RKO (cell line): ENCODE results near the gene CAMK1G.
A peak's percentile ranks its signal among the peaks of the same experiment; 100 is the strongest.

ENCODE experiments used
- DNase-seq: peaks from one replicate; pipeline ENCODE4 v3.0.0-alpha.2; 2016; ENCODE audit warnings: low spot score

The CAMK1G gene

DNA sequence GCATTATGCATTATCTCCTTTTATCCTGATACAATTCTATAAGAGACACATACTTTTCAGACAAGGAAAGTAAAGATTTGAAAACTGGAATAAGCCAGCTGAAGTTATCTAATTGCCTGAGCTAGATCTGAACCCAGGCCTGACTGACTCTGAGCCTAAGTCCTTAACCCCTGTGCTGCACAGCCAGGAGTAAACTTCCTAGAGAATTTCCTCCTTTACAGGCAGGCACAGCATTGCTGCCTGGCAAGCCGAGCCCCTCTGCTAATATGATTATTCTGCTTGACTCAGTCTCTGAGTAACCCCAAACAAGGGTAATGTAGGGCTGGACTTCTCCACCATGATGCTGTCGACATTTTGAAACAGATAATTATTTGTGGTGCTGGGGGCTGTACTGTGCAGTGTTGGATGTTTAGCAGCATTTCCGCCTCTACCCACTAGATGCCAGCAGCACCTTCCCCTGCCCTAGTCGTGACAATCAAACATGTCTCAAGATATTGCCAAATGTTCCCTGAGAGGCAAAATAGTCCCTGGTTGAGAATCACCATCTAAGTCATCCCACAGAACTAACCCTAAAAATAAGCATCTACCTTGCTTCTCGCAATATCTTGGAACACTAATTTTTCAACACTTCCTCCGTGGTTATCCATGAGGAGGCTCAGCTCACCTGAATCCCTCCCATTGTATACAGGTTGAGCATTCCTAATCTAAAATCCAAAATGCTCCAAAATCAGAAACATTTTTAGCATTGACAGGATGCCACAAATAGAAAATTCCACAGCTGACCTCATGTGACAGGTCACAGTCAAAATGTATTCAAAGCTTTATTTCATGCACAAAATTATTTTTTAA lies 18.5 kb downstream of the CAMK1G start:
- peak; percentile 79 for DNase-seq

DNA sequence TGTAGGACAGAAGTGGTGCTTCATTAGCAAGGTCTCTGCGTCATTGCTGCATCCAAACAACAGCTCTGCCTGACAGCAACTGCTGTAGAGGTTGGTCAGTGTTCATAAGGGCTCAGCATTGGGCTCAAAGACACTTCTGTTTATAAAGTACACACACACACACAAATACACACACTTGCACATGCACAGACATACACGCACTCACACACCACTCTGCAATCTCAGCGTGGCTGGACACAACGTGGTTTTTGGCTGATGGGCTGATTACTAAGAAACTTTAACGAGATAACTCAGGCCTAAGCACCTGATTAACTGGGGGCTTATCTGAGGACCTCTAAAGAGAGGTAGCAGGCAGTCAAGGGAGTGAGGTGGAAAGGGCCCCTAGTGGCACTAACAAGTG lies 20.4 kb downstream of the CAMK1G start:
- no peak for DNase-seq

DNA sequence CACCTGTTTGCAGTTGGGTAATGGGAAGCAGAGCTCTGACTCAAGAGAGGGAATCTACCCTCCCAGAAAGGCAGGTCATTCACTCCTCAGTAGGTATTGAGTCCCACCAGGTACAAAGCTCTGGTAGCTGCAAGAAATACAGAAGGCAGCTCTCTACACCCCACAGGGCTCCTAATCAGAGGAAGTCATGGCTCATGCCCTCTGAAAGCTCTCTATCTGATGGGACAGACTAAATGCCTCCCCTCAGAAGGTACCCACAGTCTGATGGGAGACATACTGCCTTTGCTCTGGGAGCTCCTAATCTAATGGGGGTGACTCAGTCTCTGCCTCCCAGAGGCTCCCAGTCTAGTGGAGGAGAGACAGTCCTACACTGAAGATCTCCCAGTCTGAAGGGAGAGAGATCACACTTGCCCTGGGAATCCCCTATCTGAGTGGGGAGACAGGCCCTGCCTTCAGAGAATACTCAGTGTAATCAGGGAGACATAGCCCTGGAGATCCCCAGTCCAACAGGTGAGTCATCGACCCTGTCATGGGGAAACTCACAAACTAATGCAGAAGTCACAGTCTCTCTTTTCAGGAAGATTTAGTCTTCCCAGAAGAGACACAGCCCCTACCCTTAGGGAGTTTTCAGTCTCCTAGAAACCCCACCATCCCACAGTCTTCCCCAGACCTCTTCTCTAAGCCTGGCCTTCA lies 23.7 kb downstream of the CAMK1G start:
- DNase-seq = no peak

DNA sequence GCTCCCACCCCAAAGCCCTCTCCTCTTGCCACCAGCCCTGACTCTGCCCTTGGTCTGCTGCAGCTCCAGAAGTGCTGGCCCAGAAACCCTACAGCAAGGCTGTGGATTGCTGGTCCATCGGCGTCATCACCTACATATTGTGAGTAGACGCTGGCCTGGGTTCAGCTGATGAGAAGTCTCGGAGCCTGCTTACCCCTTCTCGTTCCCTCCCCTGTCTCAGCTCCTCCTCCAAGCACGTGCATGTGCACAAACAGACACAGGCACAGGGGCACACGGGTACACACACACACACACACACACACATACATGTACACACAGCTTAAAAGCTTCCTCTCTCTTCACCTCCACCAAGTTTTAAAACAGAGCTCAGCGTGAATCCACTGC lies 24.3 kb downstream of the CAMK1G start:
- no peak for DNase-seq

DNA sequence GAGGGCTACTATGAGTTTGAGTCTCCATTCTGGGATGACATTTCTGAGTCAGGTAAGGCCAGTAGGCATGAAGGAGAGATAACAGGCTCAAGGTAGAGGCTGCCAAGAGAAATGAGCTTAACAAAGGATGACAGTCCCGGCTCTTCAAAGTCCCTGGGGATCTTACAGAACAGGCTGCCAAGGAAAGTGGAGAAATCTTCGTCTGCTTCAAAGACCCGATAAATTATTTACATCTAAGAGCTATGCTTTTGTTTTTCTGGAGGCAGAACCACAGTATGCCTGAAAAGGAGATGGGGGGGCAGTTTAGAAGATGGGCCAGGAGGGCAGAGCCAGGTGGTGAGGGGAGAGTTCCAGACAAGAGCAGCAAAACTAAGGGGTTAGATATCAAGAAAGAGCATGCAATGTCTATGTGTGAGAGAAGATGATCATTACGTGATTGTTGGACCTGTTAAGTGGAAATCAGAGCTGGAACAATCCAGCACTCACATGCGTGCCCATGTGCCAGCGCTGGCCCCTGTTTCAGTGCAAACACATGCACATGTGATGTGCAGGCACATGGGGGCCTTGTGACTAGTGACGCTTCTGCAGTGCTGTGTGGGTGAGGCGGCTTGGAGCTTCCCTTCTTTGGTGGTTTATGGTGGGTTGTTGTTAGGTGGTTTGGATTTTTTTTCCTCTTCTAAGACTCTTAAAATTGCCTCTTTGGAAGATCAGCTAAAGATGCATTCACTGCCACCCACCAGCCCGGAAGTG lies 25.7 kb downstream of the CAMK1G start:
- DNase-seq = no peak

DNA sequence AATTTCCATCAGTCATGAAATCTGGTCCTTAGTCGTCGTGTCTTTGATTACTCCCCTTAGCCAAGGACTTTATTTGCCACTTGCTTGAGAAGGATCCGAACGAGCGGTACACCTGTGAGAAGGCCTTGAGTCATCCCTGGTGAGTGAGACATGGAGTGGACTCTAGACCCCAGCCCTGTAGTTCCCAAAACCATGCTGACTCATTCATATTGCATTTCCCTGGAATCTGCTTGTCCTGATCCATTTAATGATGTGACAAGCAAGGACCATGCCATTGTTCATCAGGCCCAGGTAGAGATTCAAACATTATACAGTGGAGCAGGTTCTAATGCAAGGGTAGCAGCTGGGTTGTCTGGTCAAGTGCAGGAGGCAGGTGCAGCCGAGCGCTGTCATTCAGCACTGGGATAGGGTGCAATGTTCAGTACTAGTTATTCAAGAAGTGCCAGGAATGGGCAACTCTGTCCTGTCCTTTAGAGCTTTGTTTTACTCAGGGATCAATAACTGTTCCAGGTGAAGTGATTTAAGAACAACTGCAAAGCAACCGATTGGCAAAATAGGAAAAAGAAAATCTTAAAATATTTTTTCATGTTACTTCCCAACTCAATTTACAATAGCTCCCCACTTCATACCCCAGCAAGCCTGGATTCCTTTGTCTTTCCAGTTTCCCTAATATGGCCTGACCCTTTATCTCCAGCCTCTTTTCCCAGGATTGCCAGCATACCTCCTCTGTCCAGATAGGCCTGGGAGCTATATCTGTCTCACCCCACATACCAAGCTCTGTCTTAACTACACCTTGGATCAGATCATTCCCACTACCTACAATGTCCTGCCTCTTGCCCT lies 26.5 kb downstream of the CAMK1G start:
- no peak for DNase-seq

DNA sequence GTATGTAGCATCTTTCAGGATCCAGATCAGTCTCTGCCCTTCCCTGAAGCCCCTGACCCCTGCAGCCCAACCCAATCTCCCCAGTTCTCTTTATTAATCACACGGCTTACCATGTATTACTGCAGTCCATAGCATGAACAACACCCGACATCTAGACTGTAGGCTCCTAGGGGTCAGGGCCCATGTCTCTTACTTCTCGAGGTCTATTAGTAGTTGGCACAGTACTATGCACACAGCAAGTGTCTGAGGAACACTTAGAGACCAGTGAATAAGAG lies 27.1 kb downstream of the CAMK1G start:
- no peak for DNase-seq

DNA sequence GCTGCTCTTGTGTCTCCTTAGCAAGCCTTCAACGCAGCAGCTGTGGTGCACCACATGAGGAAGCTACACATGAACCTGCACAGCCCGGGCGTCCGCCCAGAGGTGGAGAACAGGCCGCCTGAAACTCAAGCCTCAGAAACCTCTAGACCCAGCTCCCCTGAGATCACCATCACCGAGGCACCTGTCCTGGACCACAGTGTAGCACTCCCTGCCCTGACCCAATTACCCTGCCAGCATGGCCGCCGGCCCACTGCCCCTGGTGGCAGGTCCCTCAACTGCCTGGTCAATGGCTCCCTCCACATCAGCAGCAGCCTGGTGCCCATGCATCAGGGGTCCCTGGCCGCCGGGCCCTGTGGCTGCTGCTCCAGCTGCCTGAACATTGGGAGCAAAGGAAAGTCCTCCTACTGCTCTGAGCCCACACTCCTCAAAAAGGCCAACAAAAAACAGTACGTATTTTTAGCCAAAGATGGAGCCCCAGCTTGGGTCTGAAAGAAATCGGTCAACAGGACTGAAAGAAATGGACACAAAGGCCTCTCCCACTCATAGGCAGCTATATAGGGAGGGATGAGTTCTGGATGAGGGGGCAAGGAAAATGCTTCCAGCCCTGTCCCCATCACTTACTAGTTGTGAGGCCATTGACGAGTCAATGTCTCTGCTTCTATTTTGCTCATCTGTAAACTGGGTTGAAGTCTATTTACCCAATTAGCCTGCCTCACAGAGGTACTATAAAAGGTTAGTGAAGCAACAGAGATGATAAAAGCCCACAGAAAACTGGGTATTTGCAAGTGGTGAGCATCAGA lies 28.5 kb downstream of the CAMK1G start:
- no peak for DNase-seq

DNA sequence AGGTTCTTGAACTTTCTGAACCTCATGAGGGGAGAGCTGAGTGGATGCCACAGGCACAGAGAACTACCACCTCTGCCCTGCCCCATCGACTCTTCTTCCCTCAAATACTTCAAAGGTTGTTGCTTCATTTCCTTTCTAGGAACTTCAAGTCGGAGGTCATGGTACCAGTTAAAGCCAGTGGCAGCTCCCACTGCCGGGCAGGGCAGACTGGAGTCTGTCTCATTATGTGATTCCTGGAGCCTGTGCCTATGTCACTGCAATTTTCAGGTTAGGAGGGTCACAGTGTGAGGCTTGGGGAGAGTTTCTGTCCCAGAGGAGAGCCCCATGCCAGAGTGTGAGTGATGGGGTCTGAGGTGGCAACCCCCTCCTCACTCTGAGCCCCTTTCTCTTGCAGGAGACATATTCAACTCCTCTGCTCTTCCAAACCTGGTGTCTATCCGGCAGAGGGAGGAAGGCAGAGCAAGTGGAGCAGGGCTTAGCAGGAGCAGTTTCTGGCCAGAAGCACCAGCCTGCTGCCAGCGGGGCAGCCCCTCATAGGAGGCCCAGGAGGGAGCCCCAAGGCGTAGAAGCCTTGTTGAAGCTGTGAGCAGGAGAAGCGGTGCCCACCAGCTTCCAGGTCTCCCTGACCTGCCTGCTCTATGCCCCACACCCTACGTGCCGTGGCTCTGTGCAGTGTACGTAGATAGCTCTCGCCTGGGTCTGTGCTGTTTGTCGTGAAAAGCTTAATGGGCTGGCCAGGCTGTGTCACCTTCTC lies 29.3 kb downstream of the CAMK1G start:
- DNase-seq = peak; percentile 58

DNA sequence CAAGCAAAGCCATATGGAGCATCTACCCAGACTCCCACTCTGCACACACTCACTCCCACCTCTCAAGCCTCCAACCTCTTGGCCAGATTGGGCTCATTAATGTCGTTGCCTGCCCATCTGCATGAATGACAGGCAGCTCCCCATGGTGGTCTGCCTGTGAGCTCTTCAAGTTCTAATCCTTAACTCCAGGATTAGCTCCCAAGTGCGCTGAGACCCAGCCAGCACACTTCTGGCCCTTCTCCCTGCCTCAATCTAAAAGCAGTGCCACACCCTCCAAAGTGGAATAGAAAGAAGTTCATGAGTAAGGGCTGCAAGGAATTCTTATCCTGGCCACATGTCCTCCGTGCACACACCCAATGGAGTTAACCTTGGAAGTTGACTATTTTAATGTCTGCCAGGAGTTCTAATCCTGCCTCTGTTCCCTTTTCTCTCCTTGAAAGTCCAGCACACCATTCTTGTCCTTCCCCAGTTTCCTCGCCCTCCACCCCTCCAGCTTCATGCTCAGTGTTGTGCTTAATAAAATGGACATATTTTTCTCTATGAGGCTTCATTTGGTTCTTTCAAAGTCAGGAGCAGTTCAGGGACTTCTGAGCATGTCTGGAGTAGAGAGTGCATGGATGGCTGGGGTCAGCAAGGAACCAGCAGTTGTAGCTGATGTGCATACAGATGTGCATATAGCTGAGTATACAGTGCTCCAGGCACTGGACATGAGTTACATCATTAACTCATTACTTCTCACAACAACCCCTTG lies 30.1 kb downstream of the CAMK1G start:
- peak; percentile 74 for DNase-seq

DNA sequence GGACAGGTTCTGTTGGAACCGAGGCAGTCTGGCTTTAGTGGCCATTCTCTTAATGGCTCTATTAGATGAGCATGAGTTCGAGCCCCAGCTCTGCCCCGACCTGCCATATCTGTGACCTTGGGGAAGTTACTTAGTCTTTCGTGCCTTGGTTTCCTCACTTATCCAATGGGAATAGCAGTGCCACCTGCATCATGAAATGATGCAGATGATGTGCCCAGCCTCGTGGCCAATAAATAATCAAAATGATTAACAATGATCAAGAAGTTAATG lies 30.6 kb downstream of the CAMK1G start:
- DNase-seq = no peak

DNA sequence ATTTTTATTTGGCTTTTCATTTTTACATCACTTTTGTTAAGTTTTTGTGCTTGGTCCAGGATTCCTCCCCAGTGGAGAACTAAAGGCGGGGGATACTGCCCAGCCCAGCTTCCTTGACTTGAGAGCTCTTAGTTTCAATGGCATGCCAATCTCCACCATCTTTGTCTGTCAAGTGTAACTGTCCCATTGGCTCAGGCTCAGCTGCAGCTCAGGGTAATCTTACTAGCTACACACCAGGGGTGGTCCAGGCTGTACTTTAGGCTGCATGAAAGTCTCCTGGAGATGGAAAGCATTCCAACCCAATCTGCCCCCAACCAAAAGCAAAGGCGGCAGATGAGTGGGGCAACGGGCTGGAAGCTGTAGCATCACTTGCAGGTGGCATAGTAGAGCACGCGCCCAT lies 31.4 kb downstream of the CAMK1G start:
- no peak for DNase-seq

DNA sequence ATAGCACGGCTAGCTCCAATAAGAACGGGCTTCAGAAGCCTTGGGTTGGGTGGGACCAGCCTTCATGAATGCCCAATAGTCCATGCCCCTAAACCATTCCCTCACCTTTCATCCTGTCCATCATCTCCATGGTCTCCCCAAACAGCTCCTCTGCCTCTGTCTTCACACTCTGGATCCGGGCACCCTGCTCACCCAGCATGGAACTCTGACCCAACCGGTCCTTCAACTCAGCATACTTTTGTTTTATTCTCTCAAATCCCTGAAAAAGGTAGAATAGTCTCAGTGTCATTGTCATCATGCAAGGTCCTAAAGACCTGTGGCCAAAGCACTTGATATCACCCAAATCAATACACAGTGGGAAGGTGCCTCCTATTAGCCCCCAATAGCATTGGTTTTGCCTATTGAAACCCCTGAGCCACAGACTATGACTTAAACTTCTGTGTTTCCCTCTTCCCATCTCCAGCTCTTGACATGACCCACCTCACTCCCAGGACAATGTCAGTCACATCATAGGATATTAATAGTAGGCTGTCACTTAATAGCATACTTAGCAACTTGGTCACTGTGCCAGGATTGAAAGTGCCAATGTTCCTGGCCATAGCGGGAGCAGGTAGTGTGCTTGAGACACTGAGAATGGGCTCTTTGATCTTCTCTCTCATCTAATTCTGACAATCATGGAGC lies 33.0 kb downstream of the CAMK1G start:
- no peak for DNase-seq

DNA sequence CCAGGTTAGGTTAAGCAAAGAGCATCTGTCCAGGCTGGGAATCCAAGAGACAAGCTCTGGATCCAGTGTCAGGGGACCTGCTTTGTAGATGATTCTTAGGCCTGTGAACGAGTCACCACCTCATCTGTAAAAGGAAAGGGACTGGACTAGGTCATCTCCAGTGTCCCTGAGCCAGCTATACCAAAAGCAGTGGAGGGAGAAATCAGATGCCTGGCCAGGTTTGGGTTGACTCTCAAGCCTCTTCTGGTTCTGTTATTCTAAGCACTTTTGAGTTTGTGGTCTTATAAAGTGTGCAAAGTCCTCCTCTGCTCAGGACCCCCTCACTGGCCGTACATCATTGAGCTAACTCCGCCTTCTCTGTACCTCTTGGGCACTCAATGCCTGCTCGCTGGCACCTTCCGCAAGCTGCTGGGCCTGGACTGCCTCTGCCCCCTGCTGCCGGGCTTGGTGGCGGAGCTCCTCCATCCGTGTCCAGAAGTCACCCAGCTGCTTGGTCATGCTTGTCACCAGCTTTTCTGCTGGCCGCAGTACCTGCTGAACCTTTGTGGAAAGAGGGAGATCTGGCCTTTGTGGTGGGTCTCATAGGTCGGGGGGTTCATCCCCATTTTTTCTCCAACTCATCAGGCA lies 33.6 kb downstream of the CAMK1G start:
- DNase-seq = no peak

DNA sequence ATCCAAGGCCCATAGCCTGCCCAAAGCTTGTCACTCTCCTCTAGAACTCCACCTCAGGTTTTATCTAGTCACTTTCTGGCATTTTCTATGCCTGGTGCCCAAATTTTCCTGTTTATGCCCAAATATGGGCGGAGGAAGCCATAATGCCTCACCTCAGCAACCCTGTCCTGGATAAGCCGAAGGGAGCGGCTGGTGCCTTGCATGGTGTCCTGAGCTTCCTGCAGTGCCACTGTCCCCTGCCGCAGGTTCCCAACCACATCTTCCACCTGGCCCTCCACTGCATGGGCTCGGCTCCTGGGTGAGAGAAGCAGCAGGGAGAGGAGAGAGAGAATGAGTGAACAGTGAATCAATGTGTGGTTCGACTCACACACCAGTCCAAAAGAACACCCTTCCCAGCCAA lies 34.2 kb downstream of the CAMK1G start:
- no peak for DNase-seq

DNA sequence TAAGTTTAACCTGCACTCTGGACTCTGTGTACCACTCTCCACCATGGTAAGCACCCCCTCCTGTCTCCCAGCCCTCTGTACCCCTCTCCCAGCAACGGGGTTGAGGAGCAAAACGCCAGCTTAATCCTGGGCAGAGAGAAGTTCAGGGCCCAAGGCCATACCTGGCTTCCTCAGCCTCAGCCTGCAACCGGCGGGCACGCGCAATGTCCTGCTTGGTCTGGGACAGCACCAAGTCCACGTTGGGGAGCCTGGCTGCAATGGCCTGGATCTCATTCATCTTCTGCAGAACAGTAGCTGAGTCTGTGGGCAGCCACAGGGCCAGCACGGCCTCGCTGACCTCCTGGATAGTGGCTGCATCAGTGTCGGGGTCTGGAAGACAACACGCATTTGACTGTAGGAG lies 34.8 kb downstream of the CAMK1G start:
- DNase-seq = no peak

DNA sequence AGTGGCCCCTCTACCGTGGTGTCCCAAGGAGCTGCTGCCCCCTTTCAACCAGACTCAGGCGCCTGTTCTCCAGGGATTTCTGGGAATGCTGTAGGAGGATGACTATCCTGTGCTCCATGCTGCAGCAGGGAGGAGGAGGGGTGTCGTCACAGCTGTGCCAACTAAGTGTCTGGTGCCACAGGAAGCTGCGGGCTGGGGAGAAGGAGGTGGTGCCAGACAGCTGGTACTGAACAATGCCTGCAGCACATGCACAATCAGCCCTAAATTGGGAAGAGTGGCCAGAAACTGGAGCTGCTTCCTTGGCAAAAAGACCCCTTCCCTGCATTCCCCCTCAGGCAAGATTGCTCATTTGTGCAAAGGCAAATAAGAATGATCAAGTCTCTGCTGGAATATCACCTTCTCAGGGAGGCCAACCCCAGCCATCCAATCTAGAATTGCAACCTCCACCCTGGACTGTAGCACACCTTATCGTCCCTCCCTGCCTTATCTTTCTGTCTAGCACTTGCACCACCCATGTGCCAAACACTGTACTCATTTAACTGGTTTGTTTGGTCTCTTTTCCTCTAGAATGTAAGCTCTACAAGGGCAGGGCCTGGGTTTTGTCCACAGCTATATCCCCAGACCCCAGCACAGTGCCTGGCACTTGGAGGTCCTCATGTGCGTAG lies 35.4 kb downstream of the CAMK1G start:
- no peak for DNase-seq

DNA sequence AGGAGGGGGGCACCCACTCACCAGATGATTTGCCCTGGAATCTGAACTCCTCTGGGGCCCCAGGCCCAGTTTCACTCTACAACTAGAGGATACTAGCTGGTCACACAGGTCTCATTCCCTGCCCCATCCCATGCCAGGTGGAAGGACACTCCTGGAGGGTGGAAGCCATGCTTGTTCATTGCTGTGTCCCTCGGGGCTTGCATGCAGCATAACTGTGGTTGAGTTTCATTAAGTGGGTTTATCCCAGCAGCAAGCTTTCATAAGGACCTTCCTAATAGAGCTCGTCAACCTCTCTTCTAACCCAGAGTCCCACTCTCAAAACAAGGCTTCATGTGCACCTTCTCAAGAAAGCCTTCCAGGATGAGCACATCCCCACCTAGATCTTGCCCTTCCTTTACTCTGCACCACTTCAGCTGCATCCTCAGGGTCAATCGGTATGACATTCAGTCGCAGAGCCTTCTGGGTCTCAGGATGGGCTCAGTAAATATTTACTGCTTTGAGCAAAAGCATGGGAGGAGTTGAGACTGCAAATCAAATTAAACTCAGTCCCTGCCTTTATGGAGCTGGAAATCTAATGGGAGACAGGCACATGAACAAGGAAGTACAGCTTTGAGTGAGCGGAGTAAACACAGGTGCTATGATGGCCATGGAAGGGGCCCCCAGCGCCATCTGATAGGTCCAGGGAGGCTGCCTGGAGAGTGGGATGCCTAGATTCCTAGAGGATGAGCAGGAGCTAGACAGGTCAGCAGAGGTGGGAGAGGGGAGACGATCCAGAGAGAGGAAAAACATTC lies 36.4 kb downstream of the CAMK1G start:
- no peak for DNase-seq
